Ascending aorta (tissue), 2 donors: Measurements from ENCODE around the gene PDE9A. TPM values are rescaled to one million over a fixed set of nuclear protein-coding genes. Genes with fewer than 3 reads are reported as not detected.

ENCODE experiments used
- DNase-seq, 2 donors: peaks; one replicate each; pipeline ENCODE4 v3.0.0-alpha.2; 2019; ENCODE audit warnings: low spot score in 2 of 2
- H3K27ac ChIP-seq, 2 donors: fragments of 200-600 bp; sonication (generic); one replicate each; pipeline ENCODE4 v1.5.1; 2016 to 2017; ENCODE audit warnings: mild to moderate bottlenecking in 1 of 2
- H3K27me3 ChIP-seq: fragments of 200-600 bp; sonication (generic); one replicate; pipeline ENCODE4 v1.5.1; 2017
- H3K36me3 ChIP-seq, 2 donors: fragments of 200-600 bp; sonication (generic); one replicate each; pipeline ENCODE4 v1.5.1; 2016
- H3K4me1 ChIP-seq, 2 donors: fragments of 200-600 bp; sonication (generic); one replicate each; pipeline ENCODE4 v1.5.1; 2016 to 2017; ENCODE audit warnings: mild to moderate bottlenecking in 1 of 2
- H3K4me3 ChIP-seq, 2 donors: fragments of 200-600 bp; sonication (generic); one replicate each; pipeline ENCODE4 v1.5.1; 2016 to 2017; ENCODE audit warnings: mild to moderate bottlenecking in 1 of 2
- H3K9me3 ChIP-seq, 2 donors: fragments of 200-600 bp; sonication (generic); one replicate each; pipeline ENCODE4 v1.5.1; 2016
- intact Hi-C: fragments of 100-400 bp; cut with DNase I; formaldehyde crosslinking; loops from one replicate; pipeline ENCODE4 v1.15.1; 2023
- total RNA-seq: library from RNA; depleted of rRNA; stranded (reverse); fragments of >200 nt; gene quantifications from one replicate; pipeline ENCODE4 v1.1.0, GENCODE V29; 2016
- TF ChIP-seq, protein P1 (sequence below), 3 experiments: fragments of 200-600 bp in 2 of 3; fragments of 450-650 bp in 1 of 3; sonication (generic) in 2 of 3; IDR thresholded peaks; one replicate each; pipeline ENCODE4 v1.5.1; 2016 to 2019; ENCODE audit warnings: antibody characterized with exemption in 3 of 3, mild to moderate bottlenecking in 1 of 3, moderate library complexity in 1 of 3

The PDE9A gene
- total RNA-seq, 1 donor from 2014 or later, result 2.2 TPM

DNA sequence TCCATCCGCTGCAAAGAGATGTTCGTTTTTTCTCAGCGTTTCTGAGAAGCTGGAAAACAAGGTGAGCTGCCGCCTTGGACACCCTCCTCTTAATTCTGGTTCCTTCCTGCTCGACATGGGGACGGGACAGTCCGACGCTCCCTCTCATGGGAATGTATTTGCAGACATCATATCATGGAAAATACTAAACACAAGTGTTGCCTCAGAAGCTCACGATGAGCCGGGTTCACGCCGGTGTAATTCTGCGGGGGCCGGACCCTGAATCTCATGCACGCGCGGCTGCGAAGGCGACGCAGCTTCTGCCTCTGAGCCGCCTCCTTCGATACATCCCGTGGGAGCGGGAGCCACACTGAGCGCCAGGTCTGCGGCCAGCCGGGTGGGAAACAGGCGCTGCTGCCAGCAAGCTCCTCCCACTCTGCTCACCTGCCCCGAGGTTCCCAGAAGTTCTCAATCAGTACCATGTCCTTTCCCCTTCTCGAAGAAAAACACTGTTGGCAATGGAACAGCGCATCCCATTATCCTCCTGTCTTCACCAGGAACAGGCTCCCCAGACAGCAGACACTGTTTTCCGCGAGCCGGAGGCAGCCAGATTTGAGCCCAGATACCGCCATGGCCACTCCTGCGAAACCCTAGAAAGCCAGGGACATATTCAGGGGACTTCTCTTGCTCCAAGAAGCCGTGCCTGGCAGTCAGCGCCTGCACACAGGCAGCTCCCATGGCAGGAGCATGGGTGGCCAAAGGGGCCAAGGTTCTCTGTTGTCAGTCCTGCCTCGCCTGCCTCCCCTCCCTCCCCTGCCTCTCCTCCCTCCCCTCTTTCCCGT lies 127.9 kb downstream of the PDE9A start:
- DNase-seq, result no peak
- Histone ChIP-seq H3K4me1 (no peaks in the 10 kb centered on the region), H3K27me3 (no peaks in the 10 kb centered on the region), H3K4me3 (no peak overlapping the region), H3K36me3 (no peaks in the 10 kb centered on the region), H3K27ac (no peak overlapping the region), H3K9me3 (no peaks in the 10 kb centered on the region)
- TF ChIP-seq, protein P1, sequence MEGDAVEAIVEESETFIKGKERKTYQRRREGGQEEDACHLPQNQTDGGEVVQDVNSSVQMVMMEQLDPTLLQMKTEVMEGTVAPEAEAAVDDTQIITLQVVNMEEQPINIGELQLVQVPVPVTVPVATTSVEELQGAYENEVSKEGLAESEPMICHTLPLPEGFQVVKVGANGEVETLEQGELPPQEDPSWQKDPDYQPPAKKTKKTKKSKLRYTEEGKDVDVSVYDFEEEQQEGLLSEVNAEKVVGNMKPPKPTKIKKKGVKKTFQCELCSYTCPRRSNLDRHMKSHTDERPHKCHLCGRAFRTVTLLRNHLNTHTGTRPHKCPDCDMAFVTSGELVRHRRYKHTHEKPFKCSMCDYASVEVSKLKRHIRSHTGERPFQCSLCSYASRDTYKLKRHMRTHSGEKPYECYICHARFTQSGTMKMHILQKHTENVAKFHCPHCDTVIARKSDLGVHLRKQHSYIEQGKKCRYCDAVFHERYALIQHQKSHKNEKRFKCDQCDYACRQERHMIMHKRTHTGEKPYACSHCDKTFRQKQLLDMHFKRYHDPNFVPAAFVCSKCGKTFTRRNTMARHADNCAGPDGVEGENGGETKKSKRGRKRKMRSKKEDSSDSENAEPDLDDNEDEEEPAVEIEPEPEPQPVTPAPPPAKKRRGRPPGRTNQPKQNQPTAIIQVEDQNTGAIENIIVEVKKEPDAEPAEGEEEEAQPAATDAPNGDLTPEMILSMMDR (IDR thresholded peaks at IDR 0.05), result no peak
- intact Hi-C loops, result no loop called here

DNA sequence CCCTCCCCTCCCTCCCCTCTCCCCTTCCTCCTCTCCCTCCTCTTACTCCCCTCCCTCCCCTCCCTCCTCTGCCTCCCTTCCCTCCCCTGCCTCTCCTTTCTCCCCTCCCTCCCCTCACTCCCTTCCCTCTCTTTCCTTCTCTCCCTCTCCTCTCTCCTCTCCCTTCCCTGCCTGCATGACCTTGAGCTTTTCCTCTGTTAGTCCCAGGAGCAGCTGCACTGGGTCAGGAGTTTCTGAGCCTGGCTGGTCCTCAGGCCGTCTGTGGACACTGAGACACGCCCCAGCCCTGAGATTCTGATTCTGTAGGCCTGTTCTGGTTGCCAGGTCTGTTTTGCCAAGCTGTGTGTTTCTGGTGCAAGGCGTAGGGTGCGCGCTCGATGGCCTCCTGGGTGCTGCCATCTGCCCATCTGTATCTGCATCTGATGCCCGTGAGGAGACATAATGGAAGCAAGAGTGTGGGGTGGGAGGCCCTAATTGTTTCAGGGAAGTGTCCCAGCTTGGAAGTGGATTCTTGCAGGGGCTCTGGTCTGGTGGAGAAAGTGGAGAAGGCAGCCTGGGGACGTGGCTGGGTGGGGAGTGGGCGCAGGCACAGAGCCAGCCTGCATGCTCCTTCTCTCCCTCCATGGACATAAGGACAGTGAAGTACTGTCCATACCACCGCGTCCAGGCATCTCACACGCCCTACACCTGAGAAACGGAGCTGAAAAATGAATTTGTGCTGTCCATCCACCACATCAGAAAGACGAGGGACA lies 128.7 kb downstream of the PDE9A start:
- no peaks in the 10 kb centered on the region for H3K36me3 ChIP-seq
- H3K27me3 ChIP-seq, result no peaks in the 10 kb centered on the region
- no peak for DNase-seq
- no peaks in the 10 kb centered on the region for H3K4me1 ChIP-seq
- intact Hi-C loops, result no loop called here
- H3K27ac ChIP-seq, result no peak overlapping the region
- H3K9me3 ChIP-seq, result no peaks in the 10 kb centered on the region
- TF ChIP-seq, protein P1 (IDR thresholded peaks at IDR 0.05), result no peak
- no peak overlapping the region for H3K4me3 ChIP-seq

DNA sequence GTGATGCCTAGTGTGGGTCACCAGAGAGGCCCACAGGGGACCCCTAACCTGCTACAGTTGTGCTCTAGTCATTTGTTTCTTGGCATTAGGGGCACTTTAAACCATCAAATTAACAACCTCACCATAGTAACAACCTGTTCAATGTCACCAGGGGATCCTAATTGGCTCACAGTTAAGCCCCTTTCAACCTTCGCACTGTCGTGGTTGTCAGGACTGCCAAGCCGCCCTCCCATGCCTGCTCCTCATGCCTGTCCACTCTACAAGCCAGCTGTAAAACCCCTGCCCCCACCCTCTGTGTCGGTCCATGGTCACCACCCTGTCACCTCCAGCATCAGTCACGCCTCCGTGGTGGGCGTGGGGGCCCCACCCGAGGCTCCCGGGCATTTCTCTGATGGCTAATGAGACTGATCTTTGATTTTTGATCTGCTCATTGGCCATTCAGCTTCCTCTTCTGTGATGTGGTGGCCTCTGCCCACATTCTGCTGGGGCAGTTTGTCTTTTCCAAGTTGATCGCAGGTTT lies 129.4 kb downstream of the PDE9A start:
- intact Hi-C loops, result no loop called here
- DNase-seq, result no peak
- Histone ChIP-seq H3K9me3 (no peaks in the 10 kb centered on the region), H3K4me3 (no peak overlapping the region), H3K27me3 (no peaks in the 10 kb centered on the region), H3K4me1 (no peaks in the 10 kb centered on the region), H3K27ac (no peak overlapping the region), H3K36me3 (no peaks in the 10 kb centered on the region)
- TF ChIP-seq, protein P1 (IDR thresholded peaks at IDR 0.05), result no peak

DNA sequence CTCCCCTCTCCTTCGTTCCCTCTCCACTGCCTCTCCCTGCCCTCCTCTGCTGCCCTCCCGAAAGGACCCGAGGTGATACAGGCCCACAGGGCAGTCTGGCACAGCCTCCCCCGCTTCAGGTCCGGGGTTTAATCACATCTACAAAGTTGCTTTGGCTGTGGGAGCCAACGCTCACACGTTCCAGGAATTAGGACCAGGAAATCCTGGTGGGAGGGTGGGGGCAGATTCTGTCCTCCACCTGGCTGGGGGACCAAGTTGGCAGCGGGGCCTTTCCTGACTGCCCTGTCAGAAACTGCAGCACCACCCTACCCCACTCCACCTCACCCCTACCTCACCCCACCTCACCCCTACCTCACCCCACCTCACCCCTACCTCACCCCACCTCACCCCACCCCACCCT lies 130.9 kb downstream of the PDE9A start:
- no peaks in the 10 kb centered on the region for H3K27me3 ChIP-seq

DNA sequence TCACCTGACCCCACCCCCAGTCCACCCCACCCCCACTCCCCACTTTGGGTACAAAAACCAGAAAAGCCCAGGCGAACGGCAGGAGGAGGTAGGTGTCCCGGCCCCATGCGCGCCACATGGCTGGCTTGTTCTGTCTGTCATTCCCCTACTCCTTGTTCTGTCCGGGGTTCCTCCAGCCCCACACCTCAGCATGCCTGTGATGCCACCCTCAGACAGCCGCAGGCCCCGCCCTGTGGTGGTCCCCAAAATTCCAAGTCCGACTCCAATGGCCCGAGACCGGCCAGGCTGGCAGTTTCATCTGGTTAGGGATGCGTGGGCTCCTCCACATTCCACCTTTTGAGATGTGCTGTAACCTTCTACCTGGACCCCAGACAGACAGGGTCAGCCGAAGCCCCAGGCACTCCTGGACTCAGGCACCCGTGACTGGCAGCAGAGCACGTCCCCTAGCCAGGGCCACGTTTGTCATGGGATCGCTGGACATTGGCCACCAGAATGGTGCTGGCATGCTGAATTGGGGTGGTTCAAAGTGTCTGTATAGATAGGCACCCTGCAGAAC lies 131.6 kb downstream of the PDE9A start:
- Histone ChIP-seq H3K4me1 (no peaks in the 10 kb centered on the region), H3K27me3 (no peaks in the 10 kb centered on the region), H3K27ac (no peak overlapping the region), H3K4me3 (no peak overlapping the region), H3K9me3 (no peaks in the 10 kb centered on the region), H3K36me3 (no peaks in the 10 kb centered on the region)
- TF ChIP-seq, protein P1 (IDR thresholded peaks at IDR 0.05), result no peak
- no peak for DNase-seq
- intact Hi-C loops, result no loop called here

More for the DNA sequence above, 130.9 kb downstream of the PDE9A start:
- Histone ChIP-seq H3K36me3 (no peaks in the 10 kb centered on the region), H3K4me3 (no peak overlapping the region), H3K9me3 (no peaks in the 10 kb centered on the region), H3K27ac (peak overlapping the region in 1 of 2 donors; percentile 62), H3K4me1 (no peaks in the 10 kb centered on the region)
- TF ChIP-seq, protein P1 (IDR thresholded peaks at IDR 0.05), result no peak
- intact Hi-C loops, result no loop called here
- no peak for DNase-seq
